Stimulated activated CD4-positive, alpha-beta T cell treated with anti-CD3 and anti-CD28 coated beads, TNF-alpha, amount 100 ng/mL, for 4 hours (primary cell): ENCODE measurements around the gene DIAPH1.

Experiments
- DNase-seq, 3 experiments: peaks; one replicate each; pipeline ENCODE4 v3.0.0-alpha.2; 2020; ENCODE audit warnings: low read depth in 3 of 3

DIAPH1 gene

GRCh38 chr5:141506381-141507155 lies 112.2 kb downstream of the DIAPH1 start:
- DNase-seq = no peak

DNA sequence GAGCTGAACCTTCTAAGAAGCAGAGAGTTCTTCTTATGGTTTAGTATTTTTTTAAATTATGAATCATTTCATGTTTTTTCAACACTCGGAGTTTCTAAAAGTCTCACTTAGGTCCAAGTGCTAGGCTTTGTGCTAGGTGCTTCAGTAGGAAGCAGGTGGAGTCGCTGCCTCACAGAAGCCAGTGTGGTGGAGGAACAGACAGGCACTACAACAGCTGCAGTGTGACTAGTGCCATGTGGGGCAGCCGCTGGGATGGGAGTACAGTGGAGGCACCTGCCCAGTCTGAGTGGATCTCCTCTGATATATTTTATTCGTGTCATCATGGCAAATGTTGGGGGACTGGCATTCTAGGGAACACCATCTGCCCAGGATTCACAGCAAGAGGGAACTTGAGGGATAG lies 114.6 kb downstream of the DIAPH1 start:
- DNase-seq = no peak

GRCh38 chr5:141503681-141504080 lies 115.1 kb downstream of the DIAPH1 start:
- DNase-seq = no peak

DNA sequence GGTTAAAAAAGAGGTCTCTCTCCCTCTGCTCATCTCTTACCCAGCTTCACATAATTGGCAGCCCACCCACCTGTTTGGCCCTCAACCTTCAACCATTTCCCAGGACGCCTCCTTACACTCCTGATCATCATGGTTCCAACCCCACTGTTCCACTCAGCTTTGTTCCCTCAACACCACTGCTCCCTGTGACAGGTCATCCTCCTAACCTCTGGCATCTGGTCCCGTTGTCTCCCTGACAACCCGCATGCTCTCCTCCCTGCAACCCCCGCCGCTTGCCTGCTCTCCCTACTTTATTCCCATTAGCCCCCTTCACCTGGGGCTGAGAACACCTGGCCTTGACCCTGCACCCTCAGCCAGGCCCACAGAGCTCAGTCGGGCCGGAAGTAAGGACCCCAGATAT lies 117.0 kb downstream of the DIAPH1 start:
- DNase-seq = no peak

DNA sequence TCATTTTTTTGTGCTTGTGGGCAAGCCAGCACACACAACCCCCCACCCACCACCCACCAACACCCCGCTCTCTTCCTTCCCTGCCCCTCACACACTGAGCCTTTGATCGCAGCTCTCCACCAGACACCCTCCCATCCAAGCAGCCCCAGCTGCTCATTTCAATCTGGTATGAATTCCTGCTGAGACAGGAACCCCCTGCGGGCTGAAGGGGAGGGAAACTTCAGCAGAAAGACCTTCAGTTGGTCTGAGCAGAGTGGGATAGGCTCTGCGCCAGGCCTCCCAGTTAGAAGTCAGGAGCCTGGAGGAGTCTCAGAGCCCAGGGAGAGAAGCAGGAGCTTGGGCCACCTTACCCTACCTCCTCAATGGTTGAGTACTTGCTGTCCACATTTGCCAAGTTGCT lies 122.8 kb downstream of the DIAPH1 start:
- DNase-seq = no peak

DNA sequence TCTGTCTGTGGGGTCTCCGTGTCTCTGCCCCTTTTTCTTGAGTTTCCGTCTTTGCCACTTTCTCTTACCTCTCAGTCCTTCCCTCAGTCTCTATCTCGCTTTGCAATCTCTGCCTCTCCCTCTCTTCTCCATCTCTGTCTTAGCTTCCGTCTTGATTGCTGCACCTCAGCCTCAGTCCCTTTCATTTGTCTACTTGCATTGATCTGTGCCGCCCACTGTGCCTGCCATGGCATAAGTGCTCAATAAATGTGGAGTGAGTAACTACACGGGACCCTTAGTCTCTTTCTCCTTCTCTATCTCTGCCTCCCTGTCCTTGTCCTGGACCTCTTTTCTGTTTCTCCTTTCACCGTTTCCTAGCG lies 123.4 kb downstream of the DIAPH1 start:
- DNase-seq = no peak

- no peak for DNase-seq
Measured at GRCh38 chr5:141494761-141495452, 123.9 kb downstream of the DIAPH1 start.

- no peak for DNase-seq
Measured at GRCh38 chr5:141493500-141494422, 125.0 kb downstream of the DIAPH1 start.

GRCh38 chr5:141492168-141492885 lies 126.5 kb downstream of the DIAPH1 start:
- peak in 1 of 3 experiments; percentile 43 for DNase-seq

DNA sequence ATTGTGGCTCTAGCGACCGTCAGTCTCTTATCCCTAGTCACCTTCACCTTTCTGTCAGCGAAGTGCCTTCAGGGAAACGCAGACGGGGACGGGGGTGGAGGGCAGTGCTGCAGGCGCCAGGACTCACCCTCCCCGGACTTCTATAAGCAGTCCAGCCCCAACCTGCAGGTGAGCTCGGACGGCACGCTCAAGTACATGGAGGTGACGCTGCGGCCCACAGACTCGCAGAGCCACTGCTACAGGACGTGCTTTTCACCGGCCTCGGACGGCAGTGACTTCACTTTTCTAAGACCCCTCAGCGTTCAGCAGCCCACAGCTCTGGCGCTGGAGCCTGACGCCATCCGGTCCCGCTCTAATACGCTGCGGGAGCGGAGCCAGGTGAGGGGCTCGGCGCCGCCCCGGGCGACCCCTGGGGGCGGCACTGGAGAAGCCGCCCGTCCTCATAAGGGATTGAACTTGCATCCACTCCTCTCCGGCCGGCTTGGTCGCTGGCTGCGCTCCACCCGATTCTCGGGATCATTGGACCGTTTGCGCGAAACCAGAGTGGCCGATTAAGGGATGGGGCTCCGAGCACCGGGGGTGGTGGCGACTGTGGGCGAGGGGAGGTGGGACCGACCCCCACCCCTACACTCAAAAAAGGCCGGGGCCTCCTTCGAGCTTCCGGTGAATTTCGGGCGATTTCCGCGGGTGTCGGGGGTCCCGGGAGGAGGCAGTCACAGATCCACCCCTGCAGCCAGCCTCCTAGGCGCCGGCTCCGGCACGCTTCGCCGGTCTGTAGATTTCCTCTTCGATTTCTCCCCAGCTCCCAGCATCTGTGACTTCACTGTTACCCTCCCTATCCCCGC lies 127.3 kb downstream of the DIAPH1 start:
- no peak for DNase-seq

DNA sequence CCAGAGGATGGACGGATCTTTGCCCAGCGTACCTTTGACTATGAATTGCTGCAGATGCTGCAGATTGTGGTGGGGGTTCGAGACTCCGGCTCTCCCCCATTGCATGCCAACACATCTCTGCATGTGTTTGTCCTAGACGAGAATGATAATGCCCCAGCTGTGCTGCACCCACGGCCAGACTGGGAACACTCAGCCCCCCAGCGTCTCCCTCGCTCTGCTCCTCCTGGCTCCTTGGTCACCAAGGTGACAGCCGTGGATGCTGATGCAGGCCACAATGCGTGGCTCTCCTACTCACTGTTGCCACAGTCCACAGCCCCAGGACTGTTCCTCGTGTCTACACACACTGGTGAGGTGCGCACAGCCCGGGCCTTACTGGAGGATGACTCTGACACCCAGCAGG lies 128.0 kb downstream of the DIAPH1 start:
- no peak for DNase-seq

DNA sequence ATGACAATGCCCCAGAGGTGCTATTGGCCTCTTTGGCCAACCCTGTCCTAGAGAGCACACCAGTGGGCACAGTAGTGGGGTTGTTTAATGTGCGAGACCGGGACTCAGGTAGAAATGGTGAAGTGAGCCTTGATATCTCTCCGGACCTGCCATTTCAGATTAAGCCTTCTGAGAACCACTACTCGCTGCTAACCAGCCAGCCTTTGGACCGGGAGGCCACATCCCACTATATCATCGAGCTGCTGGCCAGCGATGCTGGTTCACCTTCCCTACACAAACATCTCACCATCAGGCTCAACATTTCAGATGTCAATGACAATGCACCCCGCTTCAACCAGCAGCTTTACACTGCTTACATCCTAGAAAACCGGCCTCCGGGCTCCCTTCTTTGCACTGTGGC lies 128.5 kb downstream of the DIAPH1 start:
- no peak for DNase-seq

DNA sequence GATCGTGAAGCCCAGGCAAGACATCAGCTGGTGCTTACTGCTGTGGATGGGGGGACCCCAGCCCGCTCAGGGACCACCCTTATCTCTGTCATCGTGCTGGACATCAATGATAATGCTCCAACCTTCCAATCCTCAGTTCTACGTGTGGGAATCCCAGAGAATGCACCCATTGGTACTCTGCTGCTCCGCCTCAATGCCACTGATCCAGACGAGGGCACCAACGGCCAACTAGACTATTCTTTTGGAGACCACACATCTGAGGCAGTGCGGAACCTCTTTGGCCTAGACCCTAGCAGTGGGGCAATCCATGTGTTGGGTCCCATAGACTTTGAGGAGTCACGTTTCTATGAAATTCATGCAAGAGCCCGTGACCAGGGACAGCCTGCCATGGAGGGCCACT lies 129.0 kb downstream of the DIAPH1 start:
- no peak for DNase-seq

DNA sequence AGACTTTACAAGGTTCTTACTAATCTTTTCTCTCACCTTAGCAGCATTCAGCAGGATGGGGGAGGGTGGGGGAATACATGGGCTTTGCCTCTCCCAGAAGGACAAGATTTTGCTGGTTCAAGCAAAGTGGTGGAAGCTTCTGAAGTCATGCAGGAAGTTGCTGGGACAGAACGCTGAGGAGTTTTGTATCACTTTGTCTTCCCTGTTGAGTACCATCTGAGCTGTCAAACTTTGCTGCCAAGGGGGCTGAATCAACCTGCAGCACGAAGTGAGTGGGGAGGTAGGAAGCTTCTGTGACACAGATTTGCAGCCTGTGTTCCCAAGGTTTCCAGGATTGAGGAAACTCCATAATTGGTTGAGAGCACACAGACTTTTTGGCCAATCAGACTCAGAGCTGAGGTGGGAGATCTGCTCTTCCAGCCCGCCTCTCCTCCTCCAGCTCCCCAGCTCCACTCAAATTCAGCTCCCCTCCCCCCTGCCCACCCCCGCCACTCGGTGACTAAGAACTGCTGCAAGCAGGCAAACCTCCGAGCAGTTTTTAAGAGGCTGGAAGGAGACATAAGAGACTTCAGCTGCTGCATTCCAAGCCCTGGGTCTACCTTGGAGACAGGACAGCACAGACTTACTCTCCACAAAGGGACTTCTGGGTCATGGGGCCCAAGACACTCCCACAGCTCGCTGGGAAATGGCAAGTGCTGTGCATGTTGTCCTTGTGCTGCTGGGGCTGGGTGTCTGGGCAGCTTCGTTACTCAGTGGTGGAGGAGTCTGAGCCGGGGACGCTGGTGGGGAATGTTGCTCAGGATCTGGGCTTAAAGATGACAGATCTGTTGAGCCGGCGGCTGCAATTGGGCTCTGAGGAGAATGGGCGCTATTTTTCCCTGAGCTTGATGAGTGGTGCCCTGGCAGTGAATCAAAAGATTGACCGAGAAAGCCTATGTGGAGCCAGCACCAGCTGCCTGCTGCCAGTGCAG lies 129.9 kb downstream of the DIAPH1 start, which contains the start of gene PCDHGC5:
TSS of gene PCDHGC5 (plus strand) at position 491 of the 971 bp plus-strand sequence. CDS start at position 651, 160 bp downstream.
- no peak for DNase-seq

DNA sequence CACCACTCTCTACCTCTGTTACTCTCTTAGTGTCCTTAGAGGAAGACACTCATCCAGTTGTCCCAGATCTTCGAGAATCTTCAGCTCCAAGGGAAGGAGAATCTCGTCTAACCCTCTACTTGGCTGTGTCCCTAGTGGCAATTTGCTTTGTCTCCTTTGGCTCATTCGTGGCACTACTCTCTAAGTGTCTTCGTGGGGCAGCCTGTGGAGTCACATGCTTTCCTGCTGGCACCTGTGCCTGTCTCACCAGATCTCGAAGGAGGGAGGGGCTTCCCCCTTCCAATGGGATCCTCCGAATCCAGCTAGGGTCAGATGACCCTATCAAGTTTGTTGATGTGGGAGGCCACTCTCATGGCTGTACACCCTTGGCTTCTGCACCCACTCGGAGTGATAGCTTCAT lies 131.7 kb downstream of the DIAPH1 start:
- DNase-seq = no peak

DNA sequence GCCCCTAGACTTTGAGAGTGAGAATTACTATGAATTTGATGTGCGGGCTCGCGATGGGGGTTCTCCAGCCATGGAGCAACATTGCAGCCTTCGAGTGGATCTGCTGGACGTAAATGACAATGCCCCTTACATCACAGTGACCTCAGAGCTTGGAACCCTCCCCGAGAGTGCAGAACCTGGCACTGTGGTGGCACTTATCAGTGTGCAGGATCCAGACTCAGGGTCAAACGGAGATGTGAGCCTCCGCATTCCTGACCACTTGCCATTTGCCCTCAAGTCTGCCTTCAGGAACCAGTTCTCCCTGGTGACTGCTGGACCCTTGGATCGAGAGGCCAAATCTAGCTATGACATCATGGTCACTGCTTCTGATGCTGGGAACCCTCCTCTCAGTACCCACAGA lies 132.7 kb downstream of the DIAPH1 start:
- no peak for DNase-seq

- DNase-seq = no peak
Measured at GRCh38 chr5:141485321-141486055, 133.3 kb downstream of the DIAPH1 start.

DNA sequence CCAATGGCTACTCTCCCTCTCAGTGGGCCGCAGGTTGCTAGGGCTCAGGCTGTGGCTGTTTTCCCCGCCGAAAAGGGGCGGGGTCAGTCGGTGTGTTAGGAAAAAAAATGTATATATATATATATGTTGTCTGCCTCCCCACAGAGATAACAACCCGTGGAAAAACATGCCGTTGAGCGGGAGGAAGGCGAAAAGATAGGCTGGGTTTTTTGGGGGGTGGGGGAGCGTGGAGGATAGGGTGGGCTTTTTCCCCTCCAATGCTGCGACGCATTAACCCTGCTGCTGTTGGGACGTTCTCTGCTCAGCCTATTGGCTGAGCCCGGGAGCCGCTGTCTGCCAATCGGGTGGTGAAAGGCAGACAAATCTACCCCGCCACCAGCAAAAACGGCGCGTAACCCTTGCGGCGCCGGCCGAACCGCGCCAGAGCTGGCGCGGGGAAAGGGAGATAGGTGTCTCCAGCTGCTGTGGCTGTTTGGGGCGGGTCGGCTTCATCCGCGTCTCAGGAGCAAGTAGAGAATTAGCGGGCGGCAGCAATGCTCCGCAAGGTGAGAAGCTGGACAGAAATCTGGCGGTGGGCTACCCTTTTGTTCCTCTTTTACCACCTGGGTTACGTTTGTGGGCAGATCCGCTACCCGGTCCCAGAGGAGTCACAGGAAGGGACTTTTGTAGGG lies 134.0 kb downstream of the DIAPH1 start, which contains the start of gene PCDHGC4:
TSS of gene PCDHGC4 (plus strand) at position 390 of the 671 bp plus-strand sequence. CDS start at position 534, 144 bp downstream.
- no peak for DNase-seq
